C4-2B (cell line): ENCODE data around the gene MAP4K1.

ENCODE experiments used
- ZFX ChIP-seq: fragments of 450-650 bp; IDR thresholded peaks from 2 replicates; pipeline ENCODE4 v1.6.1; 2017
- TF ChIP-seq, protein P1 (sequence below): fragments of 450-650 bp; conservative IDR thresholded peaks from 2 replicates; pipeline ENCODE4 v1.5.1; 2017; ENCODE audit warnings: mild to moderate bottlenecking

- TF ChIP-seq, protein P1, sequence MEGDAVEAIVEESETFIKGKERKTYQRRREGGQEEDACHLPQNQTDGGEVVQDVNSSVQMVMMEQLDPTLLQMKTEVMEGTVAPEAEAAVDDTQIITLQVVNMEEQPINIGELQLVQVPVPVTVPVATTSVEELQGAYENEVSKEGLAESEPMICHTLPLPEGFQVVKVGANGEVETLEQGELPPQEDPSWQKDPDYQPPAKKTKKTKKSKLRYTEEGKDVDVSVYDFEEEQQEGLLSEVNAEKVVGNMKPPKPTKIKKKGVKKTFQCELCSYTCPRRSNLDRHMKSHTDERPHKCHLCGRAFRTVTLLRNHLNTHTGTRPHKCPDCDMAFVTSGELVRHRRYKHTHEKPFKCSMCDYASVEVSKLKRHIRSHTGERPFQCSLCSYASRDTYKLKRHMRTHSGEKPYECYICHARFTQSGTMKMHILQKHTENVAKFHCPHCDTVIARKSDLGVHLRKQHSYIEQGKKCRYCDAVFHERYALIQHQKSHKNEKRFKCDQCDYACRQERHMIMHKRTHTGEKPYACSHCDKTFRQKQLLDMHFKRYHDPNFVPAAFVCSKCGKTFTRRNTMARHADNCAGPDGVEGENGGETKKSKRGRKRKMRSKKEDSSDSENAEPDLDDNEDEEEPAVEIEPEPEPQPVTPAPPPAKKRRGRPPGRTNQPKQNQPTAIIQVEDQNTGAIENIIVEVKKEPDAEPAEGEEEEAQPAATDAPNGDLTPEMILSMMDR, result no peak
- TF ChIP-seq ZFX, result no peak
Observed at GRCh38 chr19:38564981-38565690, 52.6 kb downstream of the MAP4K1 start.
